EH (cell line): ENCODE measurements around the gene HERC2.
"Not testable (repeated sequence)": the region's sequence is repeated elsewhere in the genome, so short reads cannot be mapped to it uniquely, and the experiment has no call there.

Source experiments
- DNase-seq: peaks from one replicate; pipeline ENCODE4 v3.0.0-alpha.2; 2015; ENCODE audit warnings: low read depth

Gene HERC2, protein sequence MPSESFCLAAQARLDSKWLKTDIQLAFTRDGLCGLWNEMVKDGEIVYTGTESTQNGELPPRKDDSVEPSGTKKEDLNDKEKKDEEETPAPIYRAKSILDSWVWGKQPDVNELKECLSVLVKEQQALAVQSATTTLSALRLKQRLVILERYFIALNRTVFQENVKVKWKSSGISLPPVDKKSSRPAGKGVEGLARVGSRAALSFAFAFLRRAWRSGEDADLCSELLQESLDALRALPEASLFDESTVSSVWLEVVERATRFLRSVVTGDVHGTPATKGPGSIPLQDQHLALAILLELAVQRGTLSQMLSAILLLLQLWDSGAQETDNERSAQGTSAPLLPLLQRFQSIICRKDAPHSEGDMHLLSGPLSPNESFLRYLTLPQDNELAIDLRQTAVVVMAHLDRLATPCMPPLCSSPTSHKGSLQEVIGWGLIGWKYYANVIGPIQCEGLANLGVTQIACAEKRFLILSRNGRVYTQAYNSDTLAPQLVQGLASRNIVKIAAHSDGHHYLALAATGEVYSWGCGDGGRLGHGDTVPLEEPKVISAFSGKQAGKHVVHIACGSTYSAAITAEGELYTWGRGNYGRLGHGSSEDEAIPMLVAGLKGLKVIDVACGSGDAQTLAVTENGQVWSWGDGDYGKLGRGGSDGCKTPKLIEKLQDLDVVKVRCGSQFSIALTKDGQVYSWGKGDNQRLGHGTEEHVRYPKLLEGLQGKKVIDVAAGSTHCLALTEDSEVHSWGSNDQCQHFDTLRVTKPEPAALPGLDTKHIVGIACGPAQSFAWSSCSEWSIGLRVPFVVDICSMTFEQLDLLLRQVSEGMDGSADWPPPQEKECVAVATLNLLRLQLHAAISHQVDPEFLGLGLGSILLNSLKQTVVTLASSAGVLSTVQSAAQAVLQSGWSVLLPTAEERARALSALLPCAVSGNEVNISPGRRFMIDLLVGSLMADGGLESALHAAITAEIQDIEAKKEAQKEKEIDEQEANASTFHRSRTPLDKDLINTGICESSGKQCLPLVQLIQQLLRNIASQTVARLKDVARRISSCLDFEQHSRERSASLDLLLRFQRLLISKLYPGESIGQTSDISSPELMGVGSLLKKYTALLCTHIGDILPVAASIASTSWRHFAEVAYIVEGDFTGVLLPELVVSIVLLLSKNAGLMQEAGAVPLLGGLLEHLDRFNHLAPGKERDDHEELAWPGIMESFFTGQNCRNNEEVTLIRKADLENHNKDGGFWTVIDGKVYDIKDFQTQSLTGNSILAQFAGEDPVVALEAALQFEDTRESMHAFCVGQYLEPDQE (N-terminal part only)

DNA sequence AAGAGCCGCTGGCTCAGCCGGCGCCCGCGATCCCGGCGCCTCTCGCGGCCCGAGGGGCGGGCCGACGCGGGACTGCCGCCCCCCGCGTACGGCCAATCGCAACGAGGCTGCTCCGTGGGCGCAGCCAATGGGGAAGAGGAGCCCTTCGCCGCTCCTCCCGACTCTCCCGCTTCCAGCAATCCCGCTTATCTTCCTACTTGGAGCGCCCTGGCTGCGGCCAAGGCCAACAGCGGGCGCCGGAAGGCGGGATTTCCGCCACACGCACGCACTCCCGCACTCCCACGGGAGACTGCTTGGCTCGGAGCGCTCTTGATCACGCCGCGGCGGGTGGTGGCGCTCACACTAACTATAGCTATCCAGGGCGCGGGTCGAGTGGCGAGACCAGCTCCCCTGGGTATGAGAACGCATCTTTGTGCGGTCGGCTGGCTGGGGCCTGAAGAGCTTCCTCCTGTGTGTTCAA is at the start of gene HERC2:
Gene HERC2 (minus strand): TSS at position 51 of the 460 bp plus-strand sequence. CDS start 746 bp downstream, outside the sequence.
- DNase-seq, result not testable (repeated sequence)

DNA sequence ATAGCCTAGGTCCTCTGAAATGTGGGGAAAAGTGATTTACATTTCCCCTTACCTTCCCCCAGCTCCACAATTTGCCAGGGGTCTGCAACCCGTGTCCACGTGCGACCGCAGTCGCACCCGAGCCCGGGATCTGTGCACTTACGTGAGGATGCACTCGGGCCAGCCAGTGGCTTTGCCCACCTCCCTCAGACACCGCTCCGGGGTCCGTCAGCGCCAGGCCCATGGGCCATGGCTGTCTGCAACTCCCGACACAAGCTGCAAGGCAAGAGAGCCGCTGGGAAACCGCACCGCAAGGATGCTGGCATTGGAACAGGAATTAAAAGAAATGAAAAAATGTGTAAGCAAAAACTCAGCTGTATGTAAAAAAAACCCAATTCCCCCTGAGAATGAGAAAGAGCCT is 43.5 kb upstream of the HERC2 start:
- DNase-seq, result not testable (repeated sequence)

DNA sequence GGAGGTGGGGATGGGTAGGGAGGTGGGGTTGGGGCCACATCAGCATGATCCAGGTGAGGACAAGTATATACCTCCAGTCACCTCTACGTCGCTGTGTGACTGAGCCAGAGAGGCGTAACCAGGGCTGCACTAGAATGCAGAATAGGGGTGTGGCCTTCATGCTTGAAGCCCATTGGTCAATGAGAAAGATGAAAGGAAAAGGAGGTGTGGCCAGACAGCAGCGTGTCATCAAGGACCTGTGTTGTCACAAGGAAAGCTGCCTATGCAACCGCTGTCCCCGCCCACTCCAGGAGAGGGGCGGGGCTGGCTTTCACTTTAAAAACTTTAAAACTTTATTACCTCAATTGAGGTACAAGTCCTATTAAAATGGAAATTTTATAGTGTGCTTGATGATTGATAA is 36.0 kb upstream of the HERC2 start, which contains the start of gene GOLGA6L24:
Gene GOLGA6L24 (minus strand): TSS at position 101 of the 400 bp plus-strand sequence. CDS start 61 bp downstream, at position 40.
- not testable (repeated sequence) for DNase-seq

DNA sequence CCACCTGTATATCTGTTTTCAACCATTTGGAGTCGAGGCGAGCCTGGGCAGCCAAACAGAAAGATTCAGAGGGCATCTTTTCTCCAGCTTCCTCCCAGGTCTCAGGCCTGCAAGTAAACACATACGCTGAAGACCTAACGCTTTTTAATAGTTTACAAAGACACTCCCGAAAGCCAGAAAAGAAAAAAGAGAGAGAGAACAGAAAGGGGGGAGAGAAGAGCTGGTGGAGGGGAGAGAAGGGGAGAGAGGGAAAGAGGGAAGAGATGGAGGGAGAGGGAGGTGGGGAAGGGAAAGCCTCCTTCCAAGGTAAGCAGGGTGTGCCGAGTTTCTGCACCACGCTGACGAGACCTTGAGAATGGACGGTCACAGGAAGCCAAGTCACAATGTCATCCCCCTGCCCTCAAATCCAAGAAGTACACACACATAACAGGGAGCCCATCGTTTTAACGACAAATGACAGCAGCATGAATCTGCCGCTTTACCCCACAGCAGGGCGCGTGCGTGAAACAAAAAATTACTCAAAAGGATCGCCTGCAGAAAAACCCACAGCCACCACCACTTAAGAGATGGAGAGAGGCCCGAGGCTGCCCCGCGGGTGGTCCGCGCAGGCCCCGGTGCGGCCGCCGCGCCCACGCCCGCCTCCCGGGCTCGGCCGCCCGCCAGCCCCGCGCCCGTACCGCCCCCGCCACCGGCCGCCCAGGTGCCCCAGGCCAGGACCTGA is 461 bp downstream of the HERC2 start:
- DNase-seq, result not testable (repeated sequence)

DNA sequence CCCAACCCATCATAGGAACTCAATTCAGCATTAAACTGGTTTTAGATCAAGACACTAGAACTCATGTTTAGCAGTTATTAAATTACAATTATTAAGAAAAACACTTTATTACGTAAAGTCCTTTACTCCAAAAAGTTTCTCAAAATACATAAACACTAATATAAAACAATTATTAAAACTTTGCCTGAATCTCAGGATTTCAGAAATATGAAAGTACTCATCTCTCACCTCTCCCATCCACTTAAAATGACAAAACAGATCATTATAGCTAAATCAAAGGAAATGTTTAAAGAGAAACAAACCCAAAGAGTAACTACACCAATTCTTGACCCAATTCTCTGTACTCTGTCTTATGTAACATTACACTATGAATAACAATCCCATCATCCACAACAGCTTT is 2.3 kb downstream of the HERC2 start:
- DNase-seq, result not testable (repeated sequence)

DNA sequence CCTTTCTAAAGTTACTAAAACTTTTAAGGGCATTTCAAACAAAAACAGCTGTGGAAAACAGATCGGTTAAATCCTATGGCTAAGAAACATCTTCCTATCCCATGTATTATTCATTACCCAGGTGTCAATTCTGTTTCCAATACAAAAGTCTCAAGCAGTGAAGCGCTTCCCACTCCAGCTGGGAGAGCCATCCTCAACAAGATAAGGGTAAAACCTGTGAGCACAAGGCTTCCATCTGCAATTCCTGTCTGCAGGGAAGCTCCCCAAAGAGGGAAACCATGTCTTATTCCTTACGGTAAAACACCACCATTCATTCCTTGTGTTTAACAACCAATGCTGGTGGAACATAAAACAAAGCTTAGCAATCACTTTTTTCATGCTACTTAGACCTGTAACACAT is 3.2 kb downstream of the HERC2 start:
- not testable (repeated sequence) for DNase-seq

DNA sequence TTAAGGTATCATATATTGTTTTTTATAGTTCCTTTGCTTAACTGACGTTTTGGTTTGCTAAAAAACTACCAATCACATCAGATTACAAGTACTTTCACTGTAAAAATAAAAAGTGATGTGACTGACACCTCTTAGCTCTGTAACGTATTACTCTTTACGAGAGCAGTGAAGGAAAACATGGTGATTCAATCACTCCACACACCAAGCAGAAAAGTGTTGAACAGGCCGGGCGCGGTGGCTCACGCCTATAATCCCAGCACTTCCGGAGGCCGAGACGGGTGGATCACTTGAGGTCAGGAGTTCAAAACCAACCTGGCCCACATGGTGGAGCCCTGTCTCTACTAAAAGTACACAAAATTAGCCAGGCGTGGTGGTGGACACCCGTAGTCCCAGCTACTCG is 3.9 kb downstream of the HERC2 start:
- not testable (repeated sequence) for DNase-seq

DNA sequence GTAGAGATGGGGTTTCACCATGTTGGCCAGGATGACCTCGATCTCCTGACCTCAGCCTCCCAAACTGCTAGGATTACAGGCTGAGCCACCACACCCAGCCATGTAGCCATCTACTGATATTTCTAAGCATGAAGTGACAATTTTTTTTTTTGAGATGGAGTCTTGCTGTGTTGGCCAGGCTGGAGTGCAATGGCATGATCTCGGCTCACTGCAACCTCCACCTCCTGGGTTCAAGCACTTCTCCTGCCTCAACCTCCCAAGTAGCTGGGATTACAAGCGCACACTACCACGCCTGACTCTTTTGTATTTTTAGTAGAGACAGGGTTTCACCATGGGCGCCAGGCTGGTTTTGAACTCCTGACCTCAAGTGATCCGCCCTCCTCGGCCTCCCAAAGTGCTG is 5.0 kb downstream of the HERC2 start:
- DNase-seq, result not testable (repeated sequence)

DNA sequence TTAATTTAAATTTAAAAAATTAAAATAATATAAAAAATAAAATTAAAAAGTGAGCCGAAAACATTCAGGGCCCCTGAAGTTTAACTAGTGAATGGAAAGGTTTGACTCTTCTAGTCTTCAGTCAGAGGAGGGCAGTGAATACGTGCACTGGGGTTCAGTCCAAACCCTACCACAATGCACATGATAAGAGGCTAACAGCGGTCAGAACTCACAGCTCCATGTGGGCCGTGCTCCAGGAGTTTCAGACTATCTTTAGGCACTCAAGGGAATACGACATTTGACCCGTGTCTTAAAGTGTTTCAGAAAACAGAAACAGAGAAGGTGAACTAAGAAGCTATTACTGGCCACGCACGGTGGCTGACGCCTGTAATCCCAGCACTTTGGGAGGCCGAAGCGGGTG is 11.5 kb downstream of the HERC2 start:
- DNase-seq, result not testable (repeated sequence)

DNA sequence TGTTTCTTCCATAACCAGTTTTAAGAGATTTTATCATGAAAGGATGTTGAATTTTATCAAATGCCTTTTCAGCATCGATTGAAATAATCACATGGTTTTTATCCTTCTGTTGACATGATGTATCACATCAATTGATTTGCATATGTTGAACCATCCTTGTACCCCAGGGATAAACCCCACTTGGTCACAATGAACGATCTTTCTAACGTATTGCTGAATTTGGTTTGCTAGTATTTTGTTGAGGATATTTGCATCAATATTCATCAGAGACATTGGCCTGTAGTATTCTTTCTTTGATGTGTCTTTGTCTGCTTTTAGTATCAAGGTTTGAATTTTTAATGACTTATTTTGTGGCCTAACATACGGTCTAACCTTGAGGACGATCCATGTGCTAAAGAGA is 13.3 kb downstream of the HERC2 start:
- DNase-seq, result not testable (repeated sequence)

DNA sequence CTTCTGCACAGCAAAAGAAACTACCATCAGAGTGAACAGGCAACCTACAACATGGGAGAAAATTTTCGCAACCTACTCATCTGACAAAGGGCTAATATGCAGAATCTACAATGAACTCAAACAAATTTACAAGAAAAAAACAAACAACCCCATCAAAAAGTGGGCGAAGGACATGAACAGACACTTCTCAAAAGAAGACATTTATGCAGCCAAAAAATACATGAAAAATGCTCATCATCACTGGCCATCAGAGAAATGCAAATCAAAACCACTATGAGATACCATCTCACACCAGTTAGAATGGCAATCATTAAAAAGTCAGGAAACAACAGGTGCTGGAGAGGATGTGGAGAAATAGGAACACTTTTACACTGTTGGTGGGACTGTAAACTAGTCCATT is 16.3 kb downstream of the HERC2 start:
- not testable (repeated sequence) for DNase-seq

DNA sequence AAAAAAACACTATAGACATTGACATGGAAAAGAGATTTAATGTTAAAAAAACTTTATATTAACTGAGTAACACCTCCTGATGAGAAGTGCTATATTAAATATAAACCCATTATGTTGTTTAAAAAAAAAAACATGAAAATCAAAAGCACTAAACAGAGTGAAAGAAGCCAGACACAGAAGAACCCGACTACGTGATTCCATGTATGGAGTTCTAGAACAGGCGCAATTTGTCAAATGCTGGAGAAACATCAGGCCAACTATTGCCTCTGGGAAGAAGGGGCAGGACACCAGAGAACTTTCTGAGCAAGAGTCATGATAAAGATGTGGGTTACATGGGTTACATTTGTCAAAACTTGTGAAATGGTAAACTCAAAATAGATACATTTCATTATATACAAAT is 24.5 kb downstream of the HERC2 start:
- not testable (repeated sequence) for DNase-seq

DNA sequence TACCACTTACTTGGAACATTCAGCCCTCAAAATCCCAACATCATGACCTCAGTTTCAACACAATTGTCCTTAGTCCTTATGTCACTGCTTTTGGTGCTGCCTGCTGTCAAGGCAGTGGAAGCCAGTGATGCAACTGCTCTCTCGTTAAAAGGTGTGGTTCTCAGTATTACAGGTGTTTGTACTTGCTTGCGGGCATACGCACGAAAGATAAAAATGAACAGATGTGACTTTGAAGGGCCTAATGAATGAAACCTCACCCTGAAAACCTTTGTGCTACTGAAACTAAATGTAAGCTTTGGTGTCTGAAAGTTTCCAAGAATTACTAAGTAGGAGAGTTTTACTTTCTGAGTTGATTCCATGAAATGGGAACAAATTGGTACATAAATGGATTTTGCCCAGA is 25.2 kb downstream of the HERC2 start:
- not testable (repeated sequence) for DNase-seq

DNA sequence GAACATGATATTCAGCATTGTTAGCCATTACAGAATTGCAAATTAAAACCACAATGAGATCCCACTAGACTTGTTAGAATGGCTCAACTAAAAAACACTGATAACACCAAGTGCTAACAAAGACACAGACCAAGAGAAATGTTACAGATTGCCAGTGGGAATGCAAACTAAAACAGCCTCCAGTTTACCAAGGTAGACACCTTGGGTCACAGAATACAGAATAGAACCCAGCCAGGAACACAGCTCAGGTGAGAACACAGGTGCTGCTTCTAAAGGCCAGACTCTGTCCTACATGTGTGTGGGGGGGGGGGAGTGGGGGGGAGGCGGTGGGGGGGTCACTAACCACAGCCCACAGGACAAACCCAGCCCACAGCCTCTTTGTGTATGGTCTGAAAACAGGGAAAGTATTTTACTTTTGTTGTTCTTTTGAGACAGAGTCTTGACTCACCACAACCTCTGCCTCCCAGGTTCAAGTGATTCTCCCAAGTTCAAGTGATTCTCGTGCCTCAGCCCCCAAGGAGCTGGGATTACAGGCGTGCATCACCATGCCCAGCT is 26.9 kb downstream of the HERC2 start:
- peak; percentile 18 for DNase-seq

DNA sequence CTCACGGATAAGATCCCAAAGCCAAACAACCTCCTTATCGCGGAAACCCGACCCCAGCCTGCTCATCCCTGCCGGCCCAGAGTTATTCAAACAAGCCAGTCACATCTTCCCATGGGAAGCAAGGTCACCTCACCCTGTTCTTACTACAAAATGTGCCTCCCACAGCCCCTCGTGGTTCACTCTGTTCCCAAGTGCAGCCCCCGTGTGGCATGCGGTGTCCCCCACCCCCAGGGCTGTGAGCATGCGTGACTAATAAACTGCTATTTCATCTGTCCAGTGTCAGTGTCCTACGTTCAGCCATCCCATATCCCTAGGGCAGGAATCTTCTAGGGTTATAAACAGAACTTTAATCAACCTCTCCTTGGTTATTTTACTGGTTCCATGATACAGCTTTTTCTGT is 27.4 kb downstream of the HERC2 start:
- DNase-seq, result peak; percentile 17

DNA sequence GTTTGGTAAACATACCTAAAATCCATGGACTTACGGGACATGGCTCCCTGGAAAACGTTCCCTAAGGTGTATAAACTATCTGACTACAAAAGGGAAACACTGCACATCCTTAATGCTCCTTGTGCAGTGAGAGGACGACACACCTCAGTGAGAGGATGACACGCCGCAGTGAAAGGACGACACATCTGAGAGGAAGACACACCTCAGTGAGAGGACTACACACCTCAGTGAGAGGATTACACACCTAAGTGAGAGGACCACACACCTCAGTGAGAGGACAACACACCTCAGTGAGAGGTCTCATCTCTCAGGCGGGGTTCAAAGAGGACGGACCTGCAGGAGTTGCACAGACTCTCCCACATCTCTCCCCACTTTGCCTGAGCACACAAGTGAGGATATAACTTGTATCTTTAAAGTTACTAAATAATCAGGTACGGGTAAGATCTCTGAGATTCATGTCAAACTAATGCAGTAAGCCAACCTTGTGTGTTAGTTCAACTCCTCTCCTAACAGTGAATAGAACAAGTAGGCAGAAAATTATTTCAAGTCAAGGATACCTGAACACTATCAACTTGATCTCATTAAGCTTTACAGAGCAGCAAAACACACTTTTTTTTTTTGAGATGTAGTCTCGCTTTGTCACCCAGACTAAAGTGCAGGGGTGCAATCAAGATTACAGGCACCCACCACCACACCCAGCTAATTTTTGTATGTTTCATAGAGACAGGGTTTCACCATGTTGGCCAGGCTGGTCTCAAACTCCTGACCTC is 32.1 kb downstream of the HERC2 start:
- DNase-seq, result no peak

DNA sequence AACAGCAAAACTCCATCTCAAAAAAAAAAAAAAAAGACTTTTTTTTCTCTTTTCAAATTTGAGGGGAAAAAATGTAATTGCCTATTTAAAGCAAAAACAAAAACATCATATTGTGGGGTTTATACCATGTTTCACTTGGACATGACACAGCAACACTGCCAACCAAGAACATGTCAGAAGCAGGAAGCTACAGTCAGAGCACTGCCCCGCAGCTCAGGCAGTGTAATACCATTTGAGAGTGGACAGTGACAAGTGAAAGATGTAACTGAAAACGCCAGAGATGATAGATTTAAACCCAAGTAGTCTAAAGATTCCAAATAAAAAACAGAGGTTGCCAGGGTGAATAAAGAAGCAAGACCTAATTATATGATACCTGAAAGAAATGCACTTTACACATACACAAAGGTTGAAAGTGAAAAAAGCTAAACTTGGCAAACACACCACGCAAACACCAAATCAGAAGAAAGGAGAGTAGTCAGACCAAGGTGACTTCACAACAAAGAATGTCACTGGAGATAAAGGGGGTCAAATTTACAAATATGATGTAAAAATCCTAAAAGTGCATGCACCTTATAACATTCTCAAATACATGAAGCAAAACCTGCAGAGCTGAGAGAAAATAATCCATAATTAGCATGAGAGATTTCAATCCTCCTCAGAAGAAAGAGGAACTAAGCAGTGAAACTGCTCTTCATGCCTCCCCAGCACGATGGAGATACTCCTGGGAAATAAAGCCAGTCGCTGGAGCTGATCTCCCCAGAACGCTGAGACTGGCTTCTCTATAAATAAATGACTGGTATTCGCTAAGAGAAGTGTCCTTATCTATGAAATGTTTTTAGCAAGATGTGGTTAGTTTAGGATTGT is 32.9 kb downstream of the HERC2 start:
- not testable (repeated sequence) for DNase-seq

DNA sequence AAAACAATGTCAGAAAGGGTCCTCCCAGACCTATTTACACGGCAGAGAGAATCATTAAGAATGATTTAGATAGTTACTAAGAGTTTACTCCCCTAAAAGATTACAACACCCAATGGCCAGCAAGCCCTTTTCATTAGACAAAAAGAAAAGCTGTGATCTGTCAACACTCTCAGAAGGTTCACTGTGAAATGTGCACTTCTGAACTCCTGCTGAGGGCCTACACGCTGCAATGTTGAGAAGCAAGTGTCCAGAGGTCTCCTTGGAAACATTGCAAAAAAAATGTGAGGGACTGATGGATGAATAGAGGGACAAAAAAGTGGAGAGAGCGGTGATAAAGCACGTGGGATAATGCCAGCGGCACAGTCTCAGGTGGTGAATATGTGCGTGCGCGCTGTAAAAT is 35.3 kb downstream of the HERC2 start:
- not testable (repeated sequence) for DNase-seq

DNA sequence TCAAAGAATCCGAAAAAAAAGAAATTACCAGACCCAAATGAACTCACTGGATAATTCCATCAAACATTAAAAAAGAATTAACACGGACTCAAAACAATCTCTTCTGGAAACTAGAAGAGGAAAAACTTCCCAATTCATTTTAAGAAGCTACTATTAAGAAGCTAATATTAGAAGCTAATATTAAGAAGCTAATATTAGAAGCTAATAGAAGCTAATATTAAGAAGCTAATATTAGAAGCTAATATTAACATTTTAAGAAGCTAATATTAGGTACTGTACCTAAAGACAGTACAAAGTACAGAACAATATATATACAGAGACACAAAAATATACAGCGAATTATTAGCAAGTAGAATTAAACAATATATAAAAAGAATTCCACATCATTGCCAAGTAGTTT is 35.9 kb downstream of the HERC2 start:
- no peak for DNase-seq
